HG03139 (cell line): Measurements from ENCODE around the gene AP4M1.
A peak's percentile ranks its signal among the peaks of the same experiment; 100 is the strongest.
"Not testable (repeated sequence)": the region's sequence is repeated elsewhere in the genome, so short reads cannot be mapped to it uniquely, and the experiment has no call there.

Experiments used
- ATAC-seq: cut with Tn5 transposase; IDR thresholded peaks from one replicate; pipeline ENCODE4 v1.9.1; 2021; ENCODE audit not compliant: unreplicated experiment

Gene AP4M1

GRCh38 chr7:100130220-100130607 is 28.8 kb downstream of the AP4M1 start:
- not testable (repeated sequence) for ATAC-seq

GRCh38 chr7:100130608-100131453 is 29.4 kb downstream of the AP4M1 start:
- ATAC-seq: no peak

- ATAC-seq: no peak
These were observed 30.7 kb downstream of the AP4M1 start for GRCh38 chr7:100132126-100132525.

- ATAC-seq: no peak
These were observed 31.3 kb downstream of the AP4M1 start for GRCh38 chr7:100132697-100133151.

- no peak for ATAC-seq
These were observed 36.7 kb downstream of the AP4M1 start for GRCh38 chr7:100137851-100138760.

- ATAC-seq: no peak
These were observed 40.1 kb downstream of the AP4M1 start for GRCh38 chr7:100141555-100141949.

GRCh38 chr7:100142461-100142860 is 41.0 kb downstream of the AP4M1 start:
- ATAC-seq: no peak

- ATAC-seq: not testable (repeated sequence)
These were observed 44.9 kb downstream of the AP4M1 start for GRCh38 chr7:100146350-100146749.

- ATAC-seq: no peak
These were observed 45.8 kb downstream of the AP4M1 start for GRCh38 chr7:100147278-100147677.

- ATAC-seq: no peak
These were observed 46.7 kb downstream of the AP4M1 start for GRCh38 chr7:100148225-100148558.

GRCh38 chr7:100148559-100149328 is 47.3 kb downstream of the AP4M1 start, which contains the start of gene LAMTOR4:
Gene LAMTOR4 (plus strand): TSS chr7:100148918. CDS start chr7:100148973, 55 bp downstream.
- peak; percentile 98 for ATAC-seq

GRCh38 chr7:100152404-100152803 is 51.0 kb downstream of the AP4M1 start:
- no peak for ATAC-seq

- ATAC-seq: no peak
These were observed 51.7 kb downstream of the AP4M1 start for GRCh38 chr7:100152937-100153666.

- ATAC-seq: no peak
These were observed 52.5 kb downstream of the AP4M1 start for GRCh38 chr7:100153708-100154535.

GRCh38 chr7:100154651-100155491 is 53.4 kb downstream of the AP4M1 start:
- no peak for ATAC-seq

- no peak for ATAC-seq
These were observed 54.3 kb downstream of the AP4M1 start for GRCh38 chr7:100155553-100156317.

GRCh38 chr7:100156331-100157068 is 55.1 kb downstream of the AP4M1 start:
- no peak for ATAC-seq
